OCI-LY3 (cell line): ENCODE results near the gene FECH.

Experiments used
- H2AFZ ChIP-seq: fragments of 200-600, 300-600 bp; shearing (Covaris generic); 2 replicates; pipeline ENCODE4 v1.6.0; 2014; ENCODE audit warnings: antibody characterized with exemption, low read depth, low read length
- H3K27ac ChIP-seq: fragments of 200-600, 300-600 bp; sonication (generic); 2 replicates; pipeline ENCODE4 v1.5.1; 2014; ENCODE audit warnings: mild to moderate bottlenecking, low read length, moderate library complexity, mixed read lengths
- H3K27me3 ChIP-seq: fragments of 200-600, 300-600 bp; sonication (generic); 2 replicates; pipeline ENCODE4 v1.6.1; 2014; ENCODE audit warnings: low read depth, low read length, mixed read lengths
- H3K36me3 ChIP-seq: fragments of 200-600, 300-600 bp; sonication (generic); replicated peaks from 2 replicates; pipeline ENCODE3; 2014; ENCODE audit warnings: low read depth, low read length, mixed read lengths
- H3K4me1 ChIP-seq: fragments of 300-600, 200-600 bp; sonication (generic); 2 replicates; pipeline ENCODE4 v1.6.1; 2014; ENCODE audit warnings: low read length, mixed read lengths
- H3K4me2 ChIP-seq: fragments of 200-600, 300-600 bp; sonication (generic); 2 replicates; pipeline ENCODE4 v1.6.1; 2014; ENCODE audit warnings: low read length, mixed read lengths
- H3K4me3 ChIP-seq: fragments of 300-600, 200-600 bp; sonication (generic); 2 replicates; pipeline ENCODE4 v1.5.1; 2014; ENCODE audit warnings: antibody characterized with exemption, mild to moderate bottlenecking, low read length, moderate library complexity
- H3K79me2 ChIP-seq: fragments of 300-600, 200-600 bp; shearing (Covaris generic); 2 replicates; pipeline ENCODE4 v1.6.1; 2014; ENCODE audit warnings: mild to moderate bottlenecking, low read length, mixed read lengths
- H3K9ac ChIP-seq: fragments of 300-600, 200-600 bp; shearing (Covaris generic); 2 replicates; pipeline ENCODE4 v1.6.0; 2014; ENCODE audit warnings: mild to moderate bottlenecking, low read length, moderate library complexity
- H3K9me3 ChIP-seq: fragments of 200-600, 300-600 bp; shearing (Covaris generic); 2 replicates; pipeline ENCODE4 v1.6.1; 2014; ENCODE audit warnings: low read length, mixed read lengths; ENCODE audit not compliant: insufficient read depth
- H4K20me1 ChIP-seq: fragments of 200-600, 300-600 bp; sonication (generic); 2 replicates; pipeline ENCODE4 v1.6.1; 2016; ENCODE audit warnings: low read length, mixed read lengths; ENCODE audit not compliant: insufficient read depth
- EZH2phosphoT487 ChIP-seq: fragments of 200-600 bp; shearing (Covaris generic); IDR thresholded peaks from 2 replicates; pipeline ENCODE4 v1.6.1; 2018; ENCODE audit warnings: antibody characterized with exemption, mixed run types, low read depth
- TF ChIP-seq, protein P1 (sequence below): fragments of 200-600, 300-600 bp; sonication (generic); IDR thresholded peaks from 2 replicates; pipeline ENCODE4 v1.5.1; 2014; ENCODE audit warnings: antibody characterized with exemption, low read length, low read depth

FECH gene

DNA sequence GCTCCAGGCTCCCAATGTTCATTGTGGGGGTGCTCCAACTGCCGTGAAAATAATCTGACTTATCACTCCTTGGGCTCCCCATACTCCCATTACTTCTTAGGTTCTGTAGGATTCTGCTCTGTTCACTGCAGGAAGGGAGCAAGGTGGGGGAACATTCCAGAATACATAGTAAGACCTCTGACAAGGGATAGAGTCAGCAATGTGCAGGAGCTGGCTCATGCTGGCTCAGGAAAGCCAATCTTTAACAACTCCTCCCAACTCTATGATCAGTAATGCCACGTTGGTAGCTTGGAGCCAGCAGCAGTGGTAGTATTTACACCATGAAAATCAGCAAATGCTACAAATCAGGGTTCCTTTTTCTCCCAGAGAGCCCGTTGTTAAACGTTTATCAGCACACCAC, 44.4 kb downstream of the FECH start:
- no peaks in the 10 kb centered on the region for H3K36me3 ChIP-seq
- H3K79me2 ChIP-seq = no peaks in the 10 kb centered on the region
- H3K4me1 ChIP-seq = peaks cover 15% of the 10 kb centered on the region
- H2AFZ ChIP-seq = no peak overlapping the region
- no peaks in the 10 kb centered on the region for H3K9me3 ChIP-seq
- no peaks in the 10 kb centered on the region for H3K27me3 ChIP-seq
- H3K4me3 ChIP-seq = no peak overlapping the region
- no peak overlapping the region for H3K9ac ChIP-seq
- H3K4me2 ChIP-seq = no peak overlapping the region
- no peaks in the 10 kb centered on the region for H4K20me1 ChIP-seq
- no peak overlapping the region for H3K27ac ChIP-seq
- no peak for TF ChIP-seq EZH2phosphoT487
- TF ChIP-seq, protein P1, sequence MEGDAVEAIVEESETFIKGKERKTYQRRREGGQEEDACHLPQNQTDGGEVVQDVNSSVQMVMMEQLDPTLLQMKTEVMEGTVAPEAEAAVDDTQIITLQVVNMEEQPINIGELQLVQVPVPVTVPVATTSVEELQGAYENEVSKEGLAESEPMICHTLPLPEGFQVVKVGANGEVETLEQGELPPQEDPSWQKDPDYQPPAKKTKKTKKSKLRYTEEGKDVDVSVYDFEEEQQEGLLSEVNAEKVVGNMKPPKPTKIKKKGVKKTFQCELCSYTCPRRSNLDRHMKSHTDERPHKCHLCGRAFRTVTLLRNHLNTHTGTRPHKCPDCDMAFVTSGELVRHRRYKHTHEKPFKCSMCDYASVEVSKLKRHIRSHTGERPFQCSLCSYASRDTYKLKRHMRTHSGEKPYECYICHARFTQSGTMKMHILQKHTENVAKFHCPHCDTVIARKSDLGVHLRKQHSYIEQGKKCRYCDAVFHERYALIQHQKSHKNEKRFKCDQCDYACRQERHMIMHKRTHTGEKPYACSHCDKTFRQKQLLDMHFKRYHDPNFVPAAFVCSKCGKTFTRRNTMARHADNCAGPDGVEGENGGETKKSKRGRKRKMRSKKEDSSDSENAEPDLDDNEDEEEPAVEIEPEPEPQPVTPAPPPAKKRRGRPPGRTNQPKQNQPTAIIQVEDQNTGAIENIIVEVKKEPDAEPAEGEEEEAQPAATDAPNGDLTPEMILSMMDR = no peak

DNA sequence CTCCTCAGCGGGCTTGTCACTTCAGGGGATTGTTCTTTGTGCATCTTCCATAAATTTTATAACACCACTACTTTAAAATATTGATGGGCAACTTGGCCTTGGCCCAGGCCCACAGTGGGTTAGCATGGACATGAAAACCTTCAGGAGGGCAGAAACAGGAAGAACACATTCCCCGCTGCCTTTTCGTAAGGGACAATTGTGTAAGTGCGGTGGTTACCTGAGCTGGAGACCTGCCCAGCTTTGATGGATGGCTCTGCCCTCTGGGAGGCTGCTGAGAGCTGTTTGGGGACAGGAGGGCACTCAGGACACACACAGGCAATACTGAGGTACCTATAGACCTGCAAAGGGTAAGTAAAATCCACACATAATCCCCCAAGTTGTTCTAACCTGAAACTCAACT, 46.8 kb downstream of the FECH start:
- no peaks in the 10 kb centered on the region; the same call in 1 of the 2 replicates for H3K4me1 ChIP-seq
- no peaks in the 10 kb centered on the region; the same call in 1 of the 2 replicates for H3K27me3 ChIP-seq
- TF ChIP-seq, protein P1 = no peak
- no peak for TF ChIP-seq EZH2phosphoT487
- no peak overlapping the region for H2AFZ ChIP-seq
- no peak overlapping the region for H3K4me3 ChIP-seq
- no peaks in the 10 kb centered on the region for H3K9me3 ChIP-seq
- no peaks in the 10 kb centered on the region for H3K79me2 ChIP-seq
- H4K20me1 ChIP-seq = no peaks in the 10 kb centered on the region
- H3K27ac ChIP-seq = no peak overlapping the region
- no peak overlapping the region for H3K4me2 ChIP-seq
- H3K9ac ChIP-seq = no peak overlapping the region
- H3K36me3 ChIP-seq = no peaks in the 10 kb centered on the region

DNA sequence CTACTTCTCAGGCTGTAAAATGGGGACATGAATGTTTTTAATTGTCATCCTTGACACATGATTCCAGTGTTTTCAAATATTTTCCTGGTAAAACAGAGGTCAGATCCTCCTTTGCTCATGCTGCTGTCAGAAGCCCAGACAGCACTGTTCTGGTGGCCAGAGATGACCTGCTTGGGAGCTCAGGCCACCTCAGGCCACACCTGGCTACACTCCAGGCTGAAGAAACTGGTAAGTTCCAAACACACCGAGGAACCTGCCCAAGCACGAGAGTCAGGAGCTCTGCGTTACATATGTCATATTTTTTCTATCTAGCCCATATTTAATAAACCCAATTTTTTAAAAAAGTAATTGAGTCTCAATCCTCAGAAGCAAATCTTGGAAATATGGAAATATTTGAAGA, 47.9 kb downstream of the FECH start:
- Histone ChIP-seq H3K4me2 (no peak overlapping the region), H3K27me3 (no peaks in the 10 kb centered on the region; the same call in 1 of the 2 replicates)

DNA sequence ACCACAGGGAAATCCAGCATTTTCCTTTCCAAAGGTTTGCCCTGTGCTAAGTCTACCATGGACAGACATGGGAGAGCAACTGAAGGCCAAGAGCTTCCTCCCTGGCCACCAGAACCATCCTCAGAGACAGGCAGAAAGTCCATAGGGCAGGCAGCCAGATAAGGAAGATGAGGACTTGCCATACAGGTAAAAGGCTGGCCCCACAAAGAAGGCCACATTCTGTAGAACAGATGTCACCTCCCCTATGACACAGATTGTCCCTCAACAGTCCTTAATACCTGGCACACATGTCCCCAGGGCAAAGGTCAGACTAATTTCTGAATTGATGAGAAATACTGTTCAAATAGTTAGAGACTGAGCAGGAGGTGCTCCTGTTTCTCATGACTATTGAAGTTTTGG, 52.0 kb downstream of the FECH start:
- Histone ChIP-seq H3K36me3 (no peaks in the 10 kb centered on the region), H3K27ac (no peak overlapping the region), H2AFZ (no peak overlapping the region), H3K79me2 (no peaks in the 10 kb centered on the region), H3K4me2 (no peak overlapping the region), H3K4me1 (no peaks in the 10 kb centered on the region), H3K27me3 (no peaks in the 10 kb centered on the region; the same call in 1 of the 2 replicates), H3K9ac (no peak overlapping the region), H4K20me1 (no peaks in the 10 kb centered on the region), H3K4me3 (no peak overlapping the region), H3K9me3 (no peaks in the 10 kb centered on the region)
- TF ChIP-seq EZH2phosphoT487 = no peak
- TF ChIP-seq, protein P1 = no peak

More for the DNA sequence above, 47.9 kb downstream of the FECH start:
- Histone ChIP-seq H3K4me3 (no peak overlapping the region), H3K4me1 (no peaks in the 10 kb centered on the region), H3K27ac (no peak overlapping the region), H2AFZ (no peak overlapping the region), H4K20me1 (no peaks in the 10 kb centered on the region), H3K9ac (no peak overlapping the region), H3K9me3 (no peaks in the 10 kb centered on the region), H3K79me2 (no peaks in the 10 kb centered on the region), H3K36me3 (no peaks in the 10 kb centered on the region)
- TF ChIP-seq, protein P1 = no peak
- TF ChIP-seq EZH2phosphoT487 = no peak
